ENCODE results near the gene ETHE1.

ETHE1 gene

GRCh38 chr19:43511324-43511723, 15.7 kb downstream of the ETHE1 start:
- TF ChIP-seq CTCF (IDR thresholded peaks at IDR 0.05; ENCODE audit: low read depth, low read length): no peak
- no peak overlapping the region for H3K4me3 ChIP-seq (ENCODE audit: low read depth, low read length)

DNA sequence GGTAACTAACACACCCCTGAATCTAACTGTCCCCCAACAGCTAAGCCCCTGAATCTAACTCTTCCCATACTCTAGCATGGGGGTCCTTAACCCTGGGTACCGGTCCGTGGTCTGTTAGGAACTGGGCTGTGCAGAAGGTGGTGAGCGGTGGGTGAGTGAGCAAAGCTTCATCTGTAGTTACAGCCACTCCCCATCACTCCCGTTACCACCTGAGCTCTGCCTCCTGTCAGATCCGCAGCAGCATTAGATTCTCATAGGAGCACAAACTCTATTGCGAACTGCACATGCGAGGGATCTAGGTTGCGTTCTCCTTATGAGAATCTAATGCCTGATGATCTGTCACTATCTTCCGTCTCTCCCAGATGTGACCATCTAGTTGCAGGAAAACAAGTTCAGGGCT, 16.3 kb downstream of the ETHE1 start:
- TF ChIP-seq CTCF (IDR thresholded peaks at IDR 0.05; ENCODE audit: low read depth, low read length): no peak
- no peak overlapping the region for H3K4me3 ChIP-seq (ENCODE audit: low read depth, low read length)

- H3K4me3 ChIP-seq (ENCODE audit: low read depth, low read length): no peak overlapping the region
- TF ChIP-seq CTCF (IDR thresholded peaks at IDR 0.05; ENCODE audit: low read depth, low read length): no peak
Measured at GRCh38 chr19:43507880-43508279, 19.1 kb downstream of the ETHE1 start.

DNA sequence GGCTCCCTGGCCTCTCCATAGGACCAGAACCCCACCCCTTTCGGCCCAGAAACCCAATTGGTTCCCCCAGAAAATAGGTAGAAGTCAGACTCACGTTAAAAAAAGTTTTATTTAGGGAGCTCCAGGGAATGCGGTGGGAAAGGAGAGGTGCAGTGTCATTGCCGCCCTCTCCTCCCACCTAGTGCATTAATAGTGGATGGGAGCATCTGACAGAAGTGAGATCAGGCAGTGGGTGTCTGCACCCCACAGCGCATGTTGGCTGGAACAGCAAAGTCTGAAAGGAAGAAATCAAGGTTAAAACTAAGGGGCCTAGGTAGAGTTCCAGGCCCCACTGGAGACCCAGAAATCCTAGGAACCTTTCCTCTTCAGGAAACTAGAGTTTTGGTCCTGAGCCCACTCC, 20.4 kb downstream of the ETHE1 start:
- no peak for TF ChIP-seq CTCF (IDR thresholded peaks at IDR 0.05; ENCODE audit: low read depth, low read length)
- H3K4me3 ChIP-seq (ENCODE audit: low read depth, low read length): no peak overlapping the region

GRCh38 chr19:43505941-43506340, 21.1 kb downstream of the ETHE1 start:
- no peak for TF ChIP-seq CTCF (IDR thresholded peaks at IDR 0.05; ENCODE audit: low read depth, low read length)
- no peak overlapping the region for H3K4me3 ChIP-seq (ENCODE audit: low read depth, low read length)

DNA sequence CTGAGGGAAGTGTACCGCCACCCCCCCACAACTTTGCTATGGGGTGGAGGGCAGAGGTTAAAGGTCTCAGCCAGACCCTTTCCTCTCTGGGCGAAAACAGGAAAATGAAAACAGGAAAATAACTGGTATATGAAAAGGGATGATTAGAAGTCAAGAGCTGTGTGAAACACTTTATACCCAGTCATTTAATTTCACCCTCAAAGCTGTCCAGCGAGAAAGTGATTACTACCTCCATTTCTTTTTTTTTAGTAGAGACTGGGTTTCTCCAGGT, 21.9 kb downstream of the ETHE1 start:
- TF ChIP-seq CTCF (IDR thresholded peaks at IDR 0.05; ENCODE audit: low read depth, low read length): no peak
- no peak overlapping the region for H3K4me3 ChIP-seq (ENCODE audit: low read depth, low read length)

DNA sequence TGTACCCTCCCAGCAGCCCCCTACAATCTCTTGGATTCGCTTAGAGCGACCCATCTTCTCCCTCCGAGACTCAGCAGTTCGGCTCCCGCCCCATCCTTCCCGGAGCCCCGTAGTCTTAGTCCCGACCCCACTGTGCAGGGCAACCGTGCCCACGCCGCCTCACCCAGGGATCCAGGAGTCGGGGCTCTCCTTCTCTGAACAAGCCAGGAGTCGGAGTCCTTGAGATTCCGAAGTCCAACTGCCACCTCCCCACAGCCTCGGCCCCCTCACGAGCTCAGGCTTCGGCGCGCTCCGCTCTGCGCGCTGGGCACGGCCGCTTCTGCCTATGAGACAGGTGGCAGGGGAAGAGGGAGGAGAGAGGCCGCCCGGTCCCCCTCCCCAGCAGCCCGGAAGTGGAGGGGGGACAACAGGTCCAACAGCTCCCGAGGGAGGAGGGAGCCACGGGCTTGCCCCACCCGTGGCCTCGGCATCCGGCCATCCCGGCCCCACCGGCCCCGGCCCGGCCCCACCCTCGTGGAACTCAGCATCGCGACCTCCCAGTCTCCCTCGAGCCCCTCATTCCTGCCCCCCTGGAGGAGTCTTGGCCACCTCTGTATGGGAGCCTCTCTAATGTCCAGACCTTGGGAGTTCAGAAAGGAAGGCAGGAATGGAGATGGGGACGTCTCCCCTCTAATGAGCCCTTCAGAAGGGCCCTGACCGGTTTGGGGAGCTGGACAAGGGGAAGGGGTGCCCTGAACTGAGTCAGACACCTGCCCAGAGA, 22.4 kb downstream of the ETHE1 start, which contains the start of gene PHLDB3:
Gene PHLDB3, minus strand, starts transcription at position 321 of the 760 bp plus-strand sequence. CDS start 628 bp downstream, outside the sequence.
- peak within 1 kb of the TSS; percentile 84 for H3K4me3 ChIP-seq (ENCODE audit: low read depth, low read length)
- no peak for TF ChIP-seq CTCF (IDR thresholded peaks at IDR 0.05; ENCODE audit: low read depth, low read length)

Data from WI38 (cell line).